Ectodermal cell (in vitro differentiated cells): Measurements from ENCODE around the gene TMEM200A.

ENCODE experiments used
- H3K27ac ChIP-seq: 2 replicates; pipeline ENCODE4 v1.7.0; 2013; ENCODE audit warnings: mild to moderate bottlenecking, low read depth, low read length; ENCODE audit not compliant: insufficient read depth, poor library complexity, severe bottlenecking
- H3K27me3 ChIP-seq: 2 replicates; pipeline ENCODE4 v1.7.0; 2013; ENCODE audit warnings: mild to moderate bottlenecking, low read length; ENCODE audit not compliant: insufficient read depth, control insufficient read depth, poor library complexity, severe bottlenecking
- H3K36me3 ChIP-seq: one replicate; pipeline ENCODE4 v1.7.0; 2013; ENCODE audit warnings: low read length; ENCODE audit not compliant: control insufficient read depth, insufficient read depth
- H3K4me1 ChIP-seq: one replicate; pipeline ENCODE4 v1.7.0; 2013; ENCODE audit warnings: low read length; ENCODE audit not compliant: control insufficient read depth, insufficient read depth
- H3K4me3 ChIP-seq: 2 replicates; pipeline ENCODE4 v1.7.0; 2013; ENCODE audit warnings: low read depth, low read length, control low read depth; ENCODE audit not compliant: insufficient read depth
- H3K9me3 ChIP-seq: 2 replicates; pipeline ENCODE4 v1.7.0; 2013; ENCODE audit warnings: mild to moderate bottlenecking, low read length, moderate library complexity; ENCODE audit not compliant: control insufficient read depth
- WGBS, 2 experiments: methylation state at CpG; one replicate each; pipeline ENCODE4 v1.1.7; 2013; ENCODE audit warnings: missing lambda C conversion rate in 2 of 2; 5-methylcytosine and 5-hydroxymethylcytosine counted together

Gene TMEM200A

GRCh38 chr6:130359736-130360135 is 6.1 kb upstream of the TMEM200A start:
- Histone ChIP-seq H3K27ac (no peak overlapping the region), H3K27me3 (peaks cover 3% of the 10 kb centered on the region), H3K4me1 (no peaks in the 10 kb centered on the region), H3K9me3 (no peaks in the 10 kb centered on the region), H3K36me3 (no peaks in the 10 kb centered on the region), H3K4me3 (no peak overlapping the region)

GRCh38 chr6:130362128-130362527 is 3.7 kb upstream of the TMEM200A start:
- WGBS, 2 experiments, result 79% methylated on average over 4 of the region's 4 CpGs
- Histone ChIP-seq H3K27me3 (peaks cover 15% of the 10 kb centered on the region), H3K36me3 (no peaks in the 10 kb centered on the region), H3K4me1 (no peaks in the 10 kb centered on the region), H3K9me3 (no peaks in the 10 kb centered on the region), H3K4me3 (no peak overlapping the region), H3K27ac (no peak overlapping the region)

- Histone ChIP-seq H3K4me3 (no peak overlapping the region), H3K27me3 (peaks cover 25% of the 10 kb centered on the region), H3K36me3 (no peaks in the 10 kb centered on the region), H3K4me1 (no peaks in the 10 kb centered on the region), H3K9me3 (no peaks in the 10 kb centered on the region), H3K27ac (no peak overlapping the region)
- 78 to 83% methylated on average over 3 of the region's 3 CpGs for WGBS, 2 experiments
Measured at GRCh38 chr6:130364224-130364780, 1.5 kb upstream of the TMEM200A start.

GRCh38 chr6:130366107-130367005 is 539 bp downstream of the TMEM200A start:
- peaks cover 25% of the 10 kb centered on the region for H3K27me3 ChIP-seq
- 1% methylated on average over 65 of the region's 65 CpGs for WGBS, 2 experiments
- H3K4me3 ChIP-seq, result peak overlapping the region; percentile 81
- H3K27ac ChIP-seq, result no peak overlapping the region
- no peaks in the 10 kb centered on the region for H3K4me1 ChIP-seq
- no peaks in the 10 kb centered on the region for H3K9me3 ChIP-seq
- no peaks in the 10 kb centered on the region for H3K36me3 ChIP-seq

GRCh38 chr6:130367767-130368166 is 1.9 kb downstream of the TMEM200A start:
- no peaks in the 10 kb centered on the region for H3K4me1 ChIP-seq
- H3K9me3 ChIP-seq, result no peaks in the 10 kb centered on the region
- no peak overlapping the region for H3K4me3 ChIP-seq
- WGBS, 2 experiments, result 90 to 98% methylated on average over 1 of the region's 1 CpG
- no peak overlapping the region for H3K27ac ChIP-seq
- peaks cover 25% of the 10 kb centered on the region for H3K27me3 ChIP-seq
- H3K36me3 ChIP-seq, result no peaks in the 10 kb centered on the region

- Histone ChIP-seq H3K27me3 (peaks cover 25% of the 10 kb centered on the region), H3K4me3 (no peak overlapping the region), H3K9me3 (no peaks in the 10 kb centered on the region), H3K4me1 (no peaks in the 10 kb centered on the region), H3K36me3 (no peaks in the 10 kb centered on the region), H3K27ac (no peak overlapping the region)
- 84 to 92% methylated on average over 1 of the region's 1 CpG for WGBS, 2 experiments
Measured at GRCh38 chr6:130368576-130368975, 2.8 kb downstream of the TMEM200A start.

- peaks cover 21% of the 10 kb centered on the region for H3K27me3 ChIP-seq
- no peaks in the 10 kb centered on the region for H3K9me3 ChIP-seq
- no peak overlapping the region for H3K27ac ChIP-seq
- no peak overlapping the region for H3K4me3 ChIP-seq
- WGBS, 2 experiments, result 91 to 100% methylated on average over 1 of the region's 1 CpG
- H3K36me3 ChIP-seq, result no peaks in the 10 kb centered on the region
- no peaks in the 10 kb centered on the region for H3K4me1 ChIP-seq
Measured at GRCh38 chr6:130369831-130370230, 4.0 kb downstream of the TMEM200A start.

- no peaks in the 10 kb centered on the region for H3K4me1 ChIP-seq
- H3K9me3 ChIP-seq, result no peaks in the 10 kb centered on the region
- peaks cover 12% of the 10 kb centered on the region for H3K27me3 ChIP-seq
- H3K4me3 ChIP-seq, result no peak overlapping the region
- WGBS, 2 experiments, result 90 to 94% methylated on average over 7 of the region's 7 CpGs
- H3K36me3 ChIP-seq, result no peaks in the 10 kb centered on the region
- H3K27ac ChIP-seq, result no peak overlapping the region
Measured at GRCh38 chr6:130371921-130372420, 6.2 kb downstream of the TMEM200A start.

GRCh38 chr6:130372786-130373185 is 7.0 kb downstream of the TMEM200A start:
- peaks cover 3% of the 10 kb centered on the region for H3K27me3 ChIP-seq
- no peaks in the 10 kb centered on the region for H3K9me3 ChIP-seq
- no peak overlapping the region for H3K27ac ChIP-seq
- WGBS, 2 experiments, result 100% methylated on average over 1 of the region's 1 CpG; no CpG with 5 or more reads in 1 of the 2 experiments
- no peaks in the 10 kb centered on the region for H3K4me1 ChIP-seq
- no peaks in the 10 kb centered on the region for H3K36me3 ChIP-seq
- H3K4me3 ChIP-seq, result no peak overlapping the region

GRCh38 chr6:130373992-130374391 is 8.2 kb downstream of the TMEM200A start:
- no peaks in the 10 kb centered on the region for H3K4me1 ChIP-seq
- no peaks in the 10 kb centered on the region for H3K27me3 ChIP-seq
- no peaks in the 10 kb centered on the region for H3K36me3 ChIP-seq
- 70 to 72% methylated on average over 2 of the region's 2 CpGs for WGBS, 2 experiments
- no peak overlapping the region for H3K4me3 ChIP-seq
- H3K27ac ChIP-seq, result no peak overlapping the region
- H3K9me3 ChIP-seq, result no peaks in the 10 kb centered on the region
